Stimulated activated CD8-positive, alpha-beta memory T cell treated with anti-CD3 and anti-CD28 coated beads, Interleukin-4, amount 100 ng/mL, for 48 hours (primary cell): ENCODE results near the gene CCDC93.
A peak's percentile ranks its signal among the peaks of the same experiment; 100 is the strongest.

Source experiments
- DNase-seq: peaks from one replicate; pipeline ENCODE4 v3.0.0-alpha.2; 2020

CCDC93 gene

GRCh38 chr2:118013724-118014491, at the start of gene CCDC93:
Gene CCDC93, minus strand, starts transcription at chr2:118014070. Its CDS starts 75 bp downstream, at chr2:118013995.
- peak; percentile 85 for DNase-seq

DNA sequence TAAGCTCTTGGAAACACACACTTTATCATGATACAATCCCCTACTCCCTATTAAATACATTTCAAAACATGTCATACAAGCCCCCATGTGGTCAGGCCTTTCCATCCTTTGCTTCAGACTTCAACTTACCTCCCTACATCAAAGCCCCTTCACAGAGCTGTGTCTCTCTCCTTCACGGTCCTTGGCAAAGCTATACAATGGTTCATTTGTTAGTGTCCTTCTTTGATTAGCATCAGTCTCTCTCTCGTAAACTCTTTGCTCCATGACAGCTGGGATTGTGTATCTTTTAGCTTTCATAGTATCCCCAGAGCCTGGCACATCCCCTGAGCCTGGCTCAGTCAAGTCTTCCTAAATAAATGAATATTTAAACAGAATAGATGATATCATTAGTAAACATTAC, 48.8 kb upstream of the CCDC93 start:
- no peak for DNase-seq

DNA sequence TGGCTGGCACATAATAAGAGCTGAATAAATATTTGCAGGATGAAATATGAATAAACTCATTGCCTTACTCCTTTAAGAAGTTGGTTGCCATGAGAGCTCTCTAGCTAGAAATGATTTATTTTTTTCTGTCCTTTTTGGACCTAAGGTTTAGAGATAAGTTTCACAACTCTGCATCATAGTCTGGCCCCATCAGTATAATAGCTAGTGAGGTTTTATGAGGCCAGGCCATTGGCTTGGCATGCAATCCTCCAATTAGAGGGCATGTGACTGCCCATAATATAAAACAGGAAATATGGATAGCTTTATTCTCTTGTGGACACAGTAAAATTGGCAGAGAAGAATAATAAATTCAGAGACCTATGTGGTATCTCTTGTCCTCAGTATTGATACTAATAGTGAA, 48.2 kb upstream of the CCDC93 start:
- DNase-seq = no peak

DNA sequence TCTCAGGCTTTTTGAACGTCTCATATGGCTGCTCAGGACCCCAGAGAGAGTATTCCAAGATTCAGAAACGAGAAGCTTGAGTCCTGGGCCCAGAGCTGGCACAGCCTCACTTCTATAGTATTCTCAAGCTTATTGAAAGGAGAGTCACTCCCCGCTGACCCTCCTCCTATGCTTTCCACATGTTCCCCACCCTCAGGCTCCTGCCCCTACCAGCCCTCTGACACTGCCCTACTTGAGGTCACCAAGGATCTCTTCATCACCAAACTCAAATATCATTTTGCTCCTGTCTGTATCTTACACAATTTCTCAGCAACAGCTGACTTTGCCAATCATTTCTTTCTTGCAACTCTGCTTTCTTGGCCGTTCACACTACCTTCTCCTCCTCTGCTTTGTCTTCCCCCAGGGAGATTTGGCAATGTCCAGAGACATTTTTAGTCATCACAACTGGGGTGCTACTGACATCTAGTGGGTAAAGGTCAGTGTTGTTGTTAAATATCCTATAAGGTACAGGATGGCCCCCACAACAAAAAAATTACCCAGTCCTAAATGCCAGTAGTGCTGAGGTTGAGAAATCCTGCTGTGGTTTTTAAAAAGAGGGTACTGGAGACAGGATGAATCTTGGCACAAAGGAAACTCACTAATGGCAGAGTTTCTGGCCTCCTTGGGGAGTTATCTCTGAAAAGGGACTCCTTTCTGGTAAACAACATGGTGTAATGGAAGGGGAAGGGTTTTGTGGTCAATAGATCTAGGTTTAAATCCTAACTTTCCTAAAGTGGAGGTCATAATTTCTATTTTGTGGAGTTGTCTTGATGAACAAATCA, 47.5 kb upstream of the CCDC93 start:
- DNase-seq = no peak

- DNase-seq = no peak
Measured at GRCh38 chr2:118059919-118060478, 46.1 kb upstream of the CCDC93 start.

DNA sequence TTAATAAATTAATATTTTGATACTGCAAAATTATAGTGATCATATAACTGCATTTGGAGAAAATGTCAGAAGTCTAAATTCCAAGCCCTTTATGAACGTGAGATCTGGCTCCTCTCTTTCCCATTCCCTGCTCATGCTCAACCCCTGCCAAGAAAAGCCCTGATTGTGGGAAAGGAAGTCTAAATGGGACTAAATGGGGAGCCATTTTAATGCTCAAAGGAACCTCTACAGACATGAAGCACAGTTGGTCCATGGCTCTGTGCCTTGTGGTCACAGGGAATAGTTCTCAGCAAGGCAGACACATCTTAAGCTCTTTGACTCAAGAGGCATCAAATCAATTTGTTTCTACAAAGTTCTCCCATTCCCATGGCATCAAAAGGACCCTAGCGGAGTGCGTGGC, 45.1 kb upstream of the CCDC93 start:
- DNase-seq = no peak

GRCh38 chr2:118056801-118057200, 42.9 kb upstream of the CCDC93 start:
- DNase-seq = no peak

- no peak for DNase-seq
Measured at GRCh38 chr2:118056165-118056534, 42.3 kb upstream of the CCDC93 start.

DNA sequence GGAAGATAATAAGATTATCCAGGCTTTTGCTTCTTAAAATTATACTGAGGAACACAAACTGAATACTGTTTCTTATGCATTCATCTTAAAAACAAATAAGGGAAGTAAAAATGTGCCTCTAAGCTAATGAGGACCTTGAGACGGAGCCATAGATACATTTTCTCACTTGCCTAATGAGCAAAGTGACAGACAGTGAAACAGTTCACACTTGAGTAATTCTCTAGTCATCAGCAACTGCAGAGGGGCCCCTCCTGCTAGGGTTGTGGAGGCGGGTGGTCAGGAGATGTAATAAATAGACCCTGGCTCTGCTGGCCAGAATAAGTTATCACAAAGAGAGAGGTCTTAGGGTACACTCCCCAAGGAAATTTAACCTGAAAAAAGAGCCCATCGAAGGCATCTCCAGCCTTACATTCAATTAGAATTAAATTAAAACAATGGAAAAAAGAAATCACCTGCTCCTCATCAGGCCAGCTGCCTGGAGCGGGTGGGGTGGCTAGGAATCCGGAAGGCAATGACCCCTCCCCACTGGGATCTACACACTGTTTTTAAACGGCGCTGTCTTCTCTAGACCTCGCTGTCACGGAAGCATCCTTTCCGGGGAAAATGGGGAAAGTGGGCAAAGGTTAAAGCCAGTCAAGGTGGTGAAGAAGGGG, 41.8 kb upstream of the CCDC93 start:
- DNase-seq = no peak

DNA sequence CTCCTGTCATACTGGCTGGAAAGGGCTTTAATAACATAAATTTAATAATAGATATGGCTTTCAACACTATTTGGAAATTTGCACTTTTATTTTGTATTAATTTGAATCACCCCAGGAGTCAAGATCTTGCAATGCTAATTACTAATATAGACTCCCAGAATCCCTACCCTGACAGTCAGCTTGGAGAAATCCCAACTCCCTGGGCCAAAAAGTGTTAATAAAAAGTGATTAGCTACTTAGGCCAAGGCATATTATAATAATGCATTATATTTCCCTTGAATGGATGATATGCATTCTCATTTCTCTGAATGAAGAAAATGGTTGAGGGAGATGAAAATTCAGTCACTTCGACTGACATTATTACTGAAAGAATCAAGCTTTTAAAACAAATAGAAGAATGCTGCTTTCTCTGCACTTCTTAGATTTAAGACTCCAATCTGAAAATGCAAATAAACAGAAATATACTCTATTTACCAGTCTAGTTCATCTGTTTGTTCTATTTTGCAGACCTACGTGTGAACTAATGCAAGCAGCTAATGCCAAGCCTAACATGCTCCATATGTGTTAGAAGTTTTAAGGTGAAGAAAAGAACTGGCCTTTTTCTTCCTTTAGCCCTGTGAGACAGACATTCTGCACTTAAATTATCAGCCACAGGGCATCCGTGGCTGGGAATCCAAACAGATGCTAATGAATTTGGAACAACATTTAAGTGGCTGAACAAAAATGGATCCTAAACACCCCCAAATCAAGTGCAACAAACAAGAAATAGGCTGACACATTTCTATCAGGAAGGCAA, 40.5 kb upstream of the CCDC93 start:
- DNase-seq = no peak

GRCh38 chr2:118053681-118054080, 39.8 kb upstream of the CCDC93 start:
- DNase-seq = no peak

- no peak for DNase-seq
Measured at GRCh38 chr2:118052474-118052873, 38.6 kb upstream of the CCDC93 start.

DNA sequence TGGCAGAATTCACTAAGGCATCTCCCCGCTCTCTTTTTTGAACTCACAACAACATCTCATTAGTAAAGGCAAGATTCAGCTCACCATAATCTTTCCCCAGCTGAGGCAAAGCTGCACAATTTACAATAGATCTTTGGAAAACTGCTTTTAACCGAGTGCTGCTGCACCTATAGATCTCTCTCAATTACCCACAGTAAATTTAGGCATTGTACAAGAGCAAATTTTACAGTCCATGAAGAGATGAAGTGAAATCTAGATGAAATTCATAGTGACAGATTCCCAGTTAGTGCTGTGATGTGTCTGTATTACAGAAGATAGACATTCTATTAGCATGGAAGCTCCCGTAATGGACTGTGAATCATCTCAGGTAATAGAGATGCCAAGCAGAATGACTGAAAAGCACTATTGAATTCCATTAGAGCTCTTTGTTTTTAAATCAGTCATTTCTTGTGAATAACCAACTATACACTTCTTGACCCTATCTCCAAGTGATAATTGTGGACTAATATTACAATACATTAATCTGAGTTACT, 38.0 kb upstream of the CCDC93 start:
- DNase-seq = no peak

- DNase-seq = no peak
Measured at GRCh38 chr2:118050974-118051373, 37.1 kb upstream of the CCDC93 start.

- DNase-seq = no peak
Measured at GRCh38 chr2:118050386-118050785, 36.5 kb upstream of the CCDC93 start.

GRCh38 chr2:118049816-118050140, 35.9 kb upstream of the CCDC93 start:
- no peak for DNase-seq

GRCh38 chr2:118049140-118049815, 35.4 kb upstream of the CCDC93 start:
- no peak for DNase-seq

GRCh38 chr2:118048401-118048800, 34.5 kb upstream of the CCDC93 start:
- no peak for DNase-seq

DNA sequence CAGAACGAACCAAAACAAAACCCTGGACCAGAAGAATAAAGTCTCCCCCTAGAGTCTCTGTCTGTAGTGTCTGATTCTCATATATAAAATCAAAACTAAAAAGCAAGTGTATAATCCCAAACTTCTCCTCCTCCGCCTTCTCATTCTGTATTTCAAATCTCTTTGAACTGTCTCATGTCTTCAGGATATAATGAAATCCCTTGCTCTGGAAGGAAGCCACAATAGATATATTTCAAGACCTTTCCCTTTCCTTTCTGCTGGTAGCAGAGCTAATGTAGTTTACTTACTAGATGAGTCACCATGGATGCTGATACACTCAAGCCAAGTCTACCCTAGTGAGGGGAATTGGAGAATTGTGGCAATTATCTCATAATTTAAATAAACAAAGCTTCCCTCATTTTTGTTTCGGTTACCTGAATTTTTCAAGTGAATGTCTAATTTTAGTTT, 33.5 kb upstream of the CCDC93 start:
- no peak for DNase-seq

- no peak for DNase-seq
Measured at GRCh38 chr2:118046634-118047210, 32.9 kb upstream of the CCDC93 start.

GRCh38 chr2:118045286-118045685, 31.4 kb upstream of the CCDC93 start:
- DNase-seq = no peak
